ENCODE measurements around the gene KRT37.

- TF ChIP-seq POLR2A (IDR thresholded peaks at IDR 0.05) (no peak), CTCF (IDR thresholded peaks at IDR 0.05) (no peak)
Observed at GRCh38 chr17:41391535-41391934, 32.9 kb downstream of the KRT37 start.
